ENCODE data around the gene ADGRL2.

- TF ChIP-seq CTCF (IDR thresholded peaks at IDR 0.05) (no peak), POLR2A (IDR thresholded peaks at IDR 0.05) (no peak), EP300 (IDR thresholded peaks at IDR 0.05) (no peak)
Observed at GRCh38 chr1:81802457-81802706, 1.6 kb downstream of the ADGRL2 start.
